KOPT-K1 (cell line): ENCODE data around the gene TEPSIN.

ENCODE experiments used
- H3K27ac ChIP-seq: fragments of 200-600 bp; sonication (generic); 2 replicates; pipeline ENCODE4 v1.5.1; 2016; ENCODE audit warnings: antibody characterized with exemption, mild to moderate bottlenecking, low read depth, low read length; ENCODE audit not compliant: poor library complexity, severe bottlenecking
- H3K36me3 ChIP-seq: fragments of 200-600 bp; sonication (generic); 2 replicates; pipeline ENCODE4 v1.5.1; 2017; ENCODE audit warnings: antibody characterized with exemption, mild to moderate bottlenecking, low read length, moderate library complexity; ENCODE audit not compliant: insufficient read depth
- H3K9me3 ChIP-seq: fragments of 200-600 bp; sonication (generic); 2 replicates; pipeline ENCODE4 v1.5.1; 2017; ENCODE audit warnings: antibody characterized with exemption, low read length, mild to moderate bottlenecking; ENCODE audit not compliant: insufficient read depth, poor library complexity, severe bottlenecking

Gene TEPSIN, protein sequence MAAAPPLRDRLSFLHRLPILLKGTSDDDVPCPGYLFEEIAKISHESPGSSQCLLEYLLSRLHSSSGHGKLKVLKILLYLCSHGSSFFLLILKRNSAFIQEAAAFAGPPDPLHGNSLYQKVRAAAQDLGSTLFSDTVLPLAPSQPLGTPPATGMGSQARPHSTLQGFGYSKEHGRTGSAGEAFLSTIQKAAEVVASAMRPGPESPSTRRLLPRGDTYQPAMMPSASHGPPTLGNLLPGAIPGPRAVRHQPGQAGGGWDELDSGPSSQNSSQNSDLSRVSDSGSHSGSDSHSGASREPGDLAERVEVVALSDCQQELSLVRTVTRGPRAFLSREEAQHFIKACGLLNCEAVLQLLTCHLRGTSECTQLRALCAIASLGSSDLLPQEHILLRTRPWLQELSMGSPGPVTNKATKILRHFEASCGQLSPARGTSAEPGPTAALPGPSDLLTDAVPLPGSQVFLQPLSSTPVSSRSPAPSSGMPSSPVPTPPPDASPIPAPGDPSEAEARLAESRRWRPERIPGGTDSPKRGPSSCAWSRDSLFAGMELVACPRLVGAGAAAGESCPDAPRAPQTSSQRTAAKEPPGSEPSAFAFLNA

DNA sequence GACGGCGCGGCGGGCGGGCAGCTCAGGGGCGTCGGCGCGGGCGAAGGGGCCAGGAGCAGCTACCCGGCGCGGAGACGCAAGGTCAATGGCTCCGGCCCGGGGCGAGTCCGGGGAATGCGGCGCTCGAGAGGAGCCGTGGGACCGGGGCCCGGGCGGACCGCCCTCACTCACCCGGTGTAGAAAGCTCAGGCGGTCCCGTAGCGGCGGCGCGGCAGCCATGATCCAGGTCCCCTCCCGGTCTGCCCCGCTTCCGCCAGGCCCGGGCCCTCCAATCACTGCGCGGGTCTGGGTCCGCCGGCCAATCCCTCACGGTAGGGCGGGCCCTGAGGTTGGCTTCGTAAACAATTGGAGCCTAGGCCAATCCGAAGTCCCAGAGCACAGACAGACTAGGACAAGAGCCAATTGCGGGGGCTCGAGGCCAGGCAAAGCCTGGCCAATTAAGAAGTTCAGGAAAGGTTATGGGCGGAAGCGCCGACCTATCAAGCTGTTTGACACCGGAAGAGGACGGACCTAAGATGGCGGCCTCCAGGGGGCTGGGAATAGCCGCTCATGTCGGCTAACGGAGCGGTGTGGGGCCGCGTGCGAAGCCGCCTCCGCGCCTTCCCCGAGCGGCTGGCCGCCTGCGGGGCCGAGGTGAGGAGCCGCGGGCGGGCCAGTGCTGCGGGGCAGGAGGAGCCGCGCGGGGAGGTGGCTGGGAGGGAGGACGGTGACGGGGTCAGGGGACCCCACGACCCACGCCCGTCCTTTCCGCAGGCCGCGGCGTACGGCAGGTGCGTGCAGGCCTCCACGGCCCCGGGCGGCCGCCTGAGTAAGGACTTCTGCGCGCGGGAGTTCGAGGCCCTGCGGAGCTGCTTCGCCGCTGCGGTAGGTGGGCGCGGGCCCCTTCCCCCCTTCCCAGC lies at the start of gene TEPSIN, which contains the start of gene NDUFAF8:
TEPSIN (minus strand) TSS at position 241 of the 899 bp plus-strand sequence; CDS start at position 219, 22 bp downstream.
NDUFAF8 (plus strand) TSS at position 504 of the 899 bp plus-strand sequence; CDS start at position 550, 46 bp downstream.
- H3K36me3 ChIP-seq, result peaks cover 38% of the 10 kb centered on the region; the same call in 1 of the 2 replicates
- no peaks in the 10 kb centered on the region for H3K9me3 ChIP-seq
- H3K27ac ChIP-seq, result peak within 1 kb of the TSS; percentile 86

DNA sequence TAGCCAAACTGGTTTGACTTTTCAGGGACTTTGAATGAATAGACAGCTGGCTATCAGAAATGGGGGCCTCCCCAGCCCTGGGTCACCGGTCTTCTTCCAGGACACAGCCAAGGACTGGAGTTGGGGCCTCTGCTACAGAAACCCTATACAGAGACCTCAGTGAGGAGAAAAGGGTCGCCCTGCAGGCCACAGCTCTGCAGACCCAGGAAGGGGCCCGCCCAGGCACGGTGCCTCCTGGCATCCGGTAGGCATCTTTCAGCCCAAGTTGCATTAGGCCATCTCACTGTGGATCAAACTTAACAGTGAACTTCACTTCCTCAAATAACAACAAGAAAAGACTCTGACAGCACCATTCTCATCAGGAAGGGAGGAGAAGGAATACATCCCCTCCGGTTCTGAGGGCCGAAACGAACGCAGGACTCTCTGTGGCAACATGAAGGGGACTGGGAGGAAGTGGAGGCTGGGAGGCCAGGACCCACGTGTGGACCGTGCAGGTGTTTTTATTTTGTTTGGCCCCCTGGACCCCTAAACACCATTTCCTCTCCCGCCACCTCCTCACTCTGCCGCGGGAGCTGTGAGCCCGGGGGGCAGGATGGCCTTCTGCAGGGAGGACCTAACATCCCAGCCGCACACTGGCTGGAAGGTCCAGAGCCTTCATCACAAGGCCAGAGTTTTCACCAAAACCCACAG lies 49.0 kb upstream of the TEPSIN start:
- no peak overlapping the region for H3K27ac ChIP-seq
- H3K9me3 ChIP-seq, result no peaks in the 10 kb centered on the region
- peaks cover 66% of the 10 kb centered on the region for H3K36me3 ChIP-seq

DNA sequence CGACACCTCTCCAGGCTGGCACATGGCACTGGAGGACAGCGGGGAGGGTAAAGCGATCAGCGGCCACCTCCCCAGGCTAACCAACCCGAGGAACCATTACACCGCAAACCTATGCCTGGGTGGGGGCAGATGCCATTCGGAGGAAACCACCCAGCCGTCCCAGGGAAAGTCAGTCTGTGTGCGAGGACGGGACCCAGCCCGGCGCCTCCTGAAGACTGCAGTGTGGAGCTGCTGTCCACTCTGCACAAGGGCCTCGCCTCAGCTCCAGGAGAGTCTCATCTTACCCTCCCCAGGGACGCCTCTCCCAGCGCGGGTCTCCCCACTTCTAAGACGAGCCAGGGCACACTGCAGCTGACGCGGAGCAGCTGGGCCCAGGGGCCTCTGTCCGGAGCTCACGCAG lies 48.3 kb upstream of the TEPSIN start:
- peak overlapping the region; percentile 6 for H3K27ac ChIP-seq
- H3K36me3 ChIP-seq, result peaks cover 73% of the 10 kb centered on the region
- no peaks in the 10 kb centered on the region for H3K9me3 ChIP-seq

DNA sequence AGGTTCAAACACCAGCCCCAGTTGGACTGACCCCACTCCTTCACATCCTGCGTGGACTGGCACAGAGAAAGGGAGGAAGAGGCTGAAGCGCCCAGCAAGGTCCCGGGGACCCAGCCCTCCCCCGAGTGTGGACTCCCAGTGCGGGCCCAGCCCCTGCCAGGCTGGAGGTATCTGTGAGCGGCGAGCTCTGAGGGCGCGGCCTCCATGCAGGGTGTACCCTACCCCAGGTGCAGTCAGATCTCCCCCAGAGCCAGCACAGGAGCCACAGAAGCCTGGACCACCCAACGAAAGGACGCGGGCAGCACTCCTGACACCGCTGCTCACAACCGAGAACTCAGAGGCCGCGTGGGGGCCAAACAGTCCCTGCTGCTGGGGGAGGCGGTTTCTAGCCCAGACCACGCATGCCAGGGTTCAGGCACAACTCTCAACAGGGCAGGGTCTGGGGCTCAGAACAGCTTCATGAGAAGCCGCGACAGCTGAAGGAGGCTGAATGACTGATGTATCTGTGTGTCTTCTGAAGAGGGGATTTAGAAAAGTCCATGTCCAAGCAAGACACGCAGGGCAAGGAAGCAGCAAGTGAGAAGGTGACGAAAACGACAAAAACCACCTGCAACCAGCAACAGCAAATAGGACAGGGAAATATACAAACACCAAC lies 47.8 kb upstream of the TEPSIN start:
- Histone ChIP-seq H3K27ac (peak overlapping the region; percentile 56), H3K36me3 (peaks cover 78% of the 10 kb centered on the region)

DNA sequence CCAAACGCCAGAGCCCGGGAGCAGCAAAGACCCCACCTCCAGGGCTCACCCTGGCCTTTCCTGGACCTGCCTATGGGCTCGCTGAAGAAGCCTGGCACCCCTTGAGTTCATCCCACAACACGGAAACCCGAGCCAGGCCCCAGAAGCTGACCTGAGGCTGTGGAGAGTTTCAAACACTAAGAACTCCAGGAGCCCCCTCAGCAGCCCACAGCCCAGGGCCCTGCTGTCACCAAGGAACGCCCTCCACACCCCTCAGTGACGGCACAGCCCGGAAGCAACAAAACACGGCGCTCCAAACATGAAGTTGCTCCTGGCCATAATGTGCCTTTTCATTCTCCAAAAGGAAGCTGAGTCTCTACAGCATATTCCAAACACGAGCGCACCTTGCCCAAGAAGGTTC lies 47.0 kb upstream of the TEPSIN start:
- Histone ChIP-seq H3K9me3 (no peaks in the 10 kb centered on the region), H3K36me3 (peaks cover 83% of the 10 kb centered on the region), H3K27ac (peak overlapping the region; percentile 56)

More for the DNA sequence above, 47.8 kb upstream of the TEPSIN start:
- no peaks in the 10 kb centered on the region for H3K9me3 ChIP-seq

DNA sequence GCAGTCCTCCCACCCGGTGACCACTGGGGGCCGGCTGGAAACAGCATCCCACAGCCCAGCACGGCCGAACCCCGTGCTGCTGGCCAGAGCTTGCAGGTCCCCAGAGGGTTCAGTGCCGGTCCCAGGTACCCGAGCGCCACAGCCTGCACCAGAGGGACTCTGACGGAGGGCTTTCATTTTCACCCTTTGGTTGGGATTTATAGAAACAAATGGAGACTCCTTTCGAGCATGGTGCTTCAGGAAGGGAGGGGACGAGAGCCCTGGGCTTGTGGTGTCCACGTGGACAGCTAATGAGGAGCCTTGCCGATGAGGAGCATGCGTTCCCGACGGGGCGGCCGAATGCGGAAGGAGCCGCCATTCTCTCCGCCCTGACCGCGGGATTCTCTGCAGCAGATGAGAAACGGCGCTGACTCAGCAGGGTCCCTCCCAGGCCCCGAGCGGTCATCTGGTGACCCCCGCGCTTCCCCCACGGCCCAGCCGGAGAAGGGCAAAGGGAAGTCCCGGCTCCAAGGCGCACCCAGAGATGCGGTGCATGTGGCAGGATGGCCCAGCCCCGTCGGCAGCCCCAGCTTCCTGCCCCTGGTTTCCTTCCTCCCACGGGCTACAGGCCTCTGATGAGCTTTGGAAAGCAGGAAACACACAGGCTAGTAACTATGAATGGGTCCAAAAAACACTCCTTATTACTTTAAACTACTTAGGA lies 46.5 kb upstream of the TEPSIN start:
- Histone ChIP-seq H3K27ac (peak overlapping the region; percentile 56), H3K36me3 (peaks cover 86% of the 10 kb centered on the region), H3K9me3 (no peaks in the 10 kb centered on the region)

DNA sequence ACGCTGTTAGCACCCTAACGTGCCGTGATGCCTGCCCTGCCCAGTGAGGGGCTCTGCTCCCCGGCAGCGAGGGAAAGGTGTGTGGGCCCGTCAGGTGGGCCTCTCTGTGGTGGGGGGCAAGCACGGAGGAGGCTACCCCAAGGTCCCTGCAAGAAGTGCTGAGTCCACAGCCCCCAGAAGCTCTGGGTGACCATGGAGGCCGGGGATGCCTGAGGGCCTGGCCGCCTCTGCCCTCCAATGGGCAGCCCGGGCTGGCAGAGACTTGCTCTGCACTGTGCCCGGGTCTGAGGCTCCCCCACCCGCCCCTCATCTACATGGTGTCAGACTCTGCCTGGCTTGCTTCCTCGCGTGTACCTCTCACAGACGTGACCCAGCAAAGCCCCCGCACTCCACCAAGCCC lies 44.0 kb upstream of the TEPSIN start:
- H3K36me3 ChIP-seq, result peaks cover 86% of the 10 kb centered on the region
- H3K9me3 ChIP-seq, result no peaks in the 10 kb centered on the region
- H3K27ac ChIP-seq, result no peak overlapping the region

DNA sequence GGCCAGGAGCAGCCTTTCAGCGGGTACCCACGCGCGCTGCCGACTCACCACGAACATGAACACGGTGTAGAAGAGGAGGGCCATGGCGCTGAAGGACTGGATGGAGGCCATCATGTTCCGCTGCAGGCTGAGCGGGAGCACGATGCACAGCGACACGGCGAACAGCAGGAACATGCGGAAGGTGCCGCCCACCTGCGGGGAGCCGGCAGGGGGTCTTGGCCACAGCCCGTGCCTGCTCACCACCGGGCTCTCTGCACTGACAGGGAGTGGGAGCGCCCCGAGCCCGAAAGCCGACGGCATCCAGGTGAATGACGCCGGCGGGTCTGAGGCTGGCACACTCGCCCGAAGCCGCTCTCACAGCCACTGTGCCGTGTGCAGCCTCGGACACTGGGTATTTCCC lies 43.3 kb upstream of the TEPSIN start:
- H3K36me3 ChIP-seq, result peaks cover 86% of the 10 kb centered on the region
- no peaks in the 10 kb centered on the region for H3K9me3 ChIP-seq
- no peak overlapping the region for H3K27ac ChIP-seq

DNA sequence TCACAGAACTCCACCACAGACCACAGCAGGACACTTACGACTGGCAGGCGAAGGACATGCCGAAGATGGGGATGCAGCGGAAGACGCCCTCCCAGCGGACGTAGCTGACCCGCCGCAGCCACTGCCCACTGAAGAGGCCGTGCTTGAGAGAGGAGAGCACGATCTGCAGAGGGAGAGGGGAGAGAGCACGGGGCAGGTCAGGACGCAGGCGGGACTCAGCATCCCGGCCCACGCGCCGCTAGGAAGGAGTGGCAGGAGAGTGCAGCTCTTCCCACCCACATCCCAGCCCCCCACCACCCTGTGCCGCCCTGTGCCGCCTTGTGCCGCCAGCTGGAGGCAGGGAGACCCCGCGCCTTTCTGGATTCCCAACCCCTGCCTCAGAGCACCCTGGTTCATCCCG lies 41.7 kb upstream of the TEPSIN start:
- Histone ChIP-seq H3K27ac (no peak overlapping the region), H3K9me3 (no peaks in the 10 kb centered on the region), H3K36me3 (peaks cover 90% of the 10 kb centered on the region)

DNA sequence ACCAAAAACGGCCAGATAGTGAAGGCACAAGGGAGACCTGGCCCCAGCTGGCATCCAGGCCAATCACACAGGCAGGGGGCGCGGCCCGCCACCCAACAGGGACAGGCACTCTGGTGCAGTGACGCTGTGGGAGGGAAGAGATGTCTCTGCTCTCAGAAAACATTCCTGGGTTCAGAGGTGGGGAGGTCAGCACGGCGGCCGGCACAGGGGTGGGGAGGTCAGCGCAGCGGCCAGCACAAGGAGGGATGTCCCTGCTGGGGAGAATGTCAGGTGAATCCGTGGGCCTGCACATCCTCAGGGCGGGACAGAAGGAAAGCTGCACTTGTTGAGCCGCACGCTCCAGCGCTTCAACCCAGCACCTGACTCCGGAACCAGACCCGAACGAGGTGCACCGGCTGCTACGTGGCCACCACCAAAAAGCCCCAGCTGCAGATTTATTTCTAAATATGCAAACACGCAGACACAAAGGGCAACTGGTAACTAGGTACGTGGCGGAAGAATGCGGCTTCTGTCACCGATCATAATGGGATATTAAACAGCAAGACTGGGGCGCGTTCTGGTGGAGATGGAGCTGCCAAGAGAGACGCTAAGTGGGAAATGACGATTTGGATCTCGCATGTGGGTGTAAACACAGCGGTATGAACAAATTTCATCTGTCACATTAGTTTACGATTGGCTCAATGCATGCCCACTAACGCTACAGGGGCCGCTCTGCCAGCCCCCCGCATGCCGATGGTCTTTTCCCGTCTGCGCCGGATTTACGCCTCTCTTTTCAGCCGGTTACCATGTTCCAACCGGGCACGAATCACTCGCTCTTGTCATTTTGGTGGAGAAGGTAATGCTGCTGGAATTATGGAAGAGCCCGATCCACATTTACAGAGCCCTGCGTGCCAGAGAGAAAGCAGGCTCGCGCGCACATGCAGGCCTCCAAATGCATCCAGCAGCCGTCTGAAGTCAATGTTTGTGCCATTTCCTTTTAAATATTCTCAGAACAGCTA lies 40.7 kb upstream of the TEPSIN start:
- Histone ChIP-seq H3K36me3 (peaks cover 96% of the 10 kb centered on the region), H3K27ac (no peak overlapping the region), H3K9me3 (no peaks in the 10 kb centered on the region)

DNA sequence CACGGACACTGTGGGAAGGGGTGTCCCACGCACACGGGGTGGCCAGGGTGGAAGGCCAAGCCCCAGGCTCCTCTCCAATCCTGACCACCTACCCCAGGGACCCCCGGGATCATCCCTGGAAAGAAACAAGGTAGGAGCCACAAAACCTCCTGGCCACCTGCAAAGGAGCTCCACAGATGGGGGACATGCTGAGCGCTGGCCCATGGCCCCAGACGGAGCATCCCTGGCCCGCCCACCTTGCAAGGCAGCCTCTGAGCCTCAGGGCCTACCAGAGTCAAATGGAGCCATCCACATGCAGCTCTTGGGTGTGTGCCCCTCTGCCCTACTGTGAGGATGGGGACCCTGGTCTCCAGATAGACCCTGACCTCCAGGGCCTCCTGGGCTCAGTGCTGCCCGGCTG lies 40.0 kb upstream of the TEPSIN start:
- Histone ChIP-seq H3K9me3 (no peaks in the 10 kb centered on the region), H3K27ac (no peak overlapping the region), H3K36me3 (peaks cover 96% of the 10 kb centered on the region)

DNA sequence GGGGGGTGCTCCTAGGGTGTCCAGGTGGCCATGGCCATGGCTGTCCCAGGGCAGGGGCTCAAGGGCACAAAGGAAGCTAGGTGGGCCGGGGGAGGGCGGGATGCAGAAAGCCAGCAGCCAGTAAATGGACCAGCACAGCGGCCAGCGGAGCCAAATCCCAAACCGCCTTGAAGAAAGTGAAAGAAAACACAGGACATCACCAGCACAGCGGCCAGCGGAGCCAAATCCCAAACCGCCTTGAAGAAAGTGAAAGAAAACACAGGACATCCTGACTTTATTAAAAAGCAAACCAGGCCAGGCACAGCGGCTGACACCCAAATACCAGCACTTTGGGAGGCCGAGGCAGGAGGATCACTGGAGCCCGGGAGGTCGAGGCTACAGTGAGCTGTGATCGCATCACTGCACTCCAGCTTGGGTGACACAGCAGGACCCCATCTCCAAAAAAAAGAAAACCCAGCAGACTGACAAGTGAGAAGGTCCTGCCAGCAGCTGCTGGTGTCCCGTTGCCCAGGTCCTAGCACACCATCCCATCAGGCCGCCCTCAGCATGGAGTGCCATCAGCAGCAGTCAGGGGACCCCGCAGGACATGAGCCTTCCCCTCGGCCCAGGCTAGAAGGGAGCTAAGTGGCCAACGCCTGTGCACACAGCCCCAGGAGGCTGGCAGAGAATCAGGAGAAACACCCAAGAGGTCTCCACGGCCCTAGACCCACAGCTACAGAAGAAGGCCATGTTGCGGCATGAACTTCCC lies 39.3 kb upstream of the TEPSIN start:
- Histone ChIP-seq H3K27ac (no peak overlapping the region), H3K36me3 (peaks cover 97% of the 10 kb centered on the region), H3K9me3 (no peaks in the 10 kb centered on the region)
